Panc1 (cell line): ENCODE results near the gene DNM3. TPM values are rescaled to one million over a fixed set of nuclear protein-coding genes. Genes with fewer than 3 reads are reported as not detected.
A peak's percentile ranks its signal among the peaks of the same experiment; 100 is the strongest.

Source experiments
- ATAC-seq: fragments of 200-7000 bp; cut with Tn5 transposase; 2 replicates; pipeline ENCODE4 v1.9.1; 2020; ENCODE audit warnings: mild to moderate bottlenecking, moderate library complexity
- BruUV-seq: library from RNA; stranded (reverse); fragments of 400-500 nt; replicated peaks from 2 replicates; lab custom pipeline; 2021; lab: Mats Ljungman, UMichigan
- CTCF ChIA-PET: fragments of 300-600 bp; sonication (Branson Sonifier 250); formaldehyde crosslinking; loops from one replicate; lab custom pipeline; 2022; ENCODE audit warnings: antibody characterized with exemption; lab: Charles Lee
- POLR2A ChIA-PET: fragments of 300-600 bp; sonication (Branson Sonifier 250); formaldehyde crosslinking; loops from one replicate; lab custom pipeline; 2022; ENCODE audit warnings: antibody characterized with exemption; lab: Charles Lee
- DNase-seq: peaks from one replicate; pipeline ENCODE4 v3.0.0-alpha.2; 2010; ENCODE audit warnings: low read depth, low spot score
- H3K27ac ChIP-seq: 2 replicates; pipeline ENCODE4 v1.5.1; 2011; ENCODE audit warnings: mild to moderate bottlenecking, low read length, inconsistent platforms
- H3K27me3 ChIP-seq: fragments of 200-500 bp; sonication (Bioruptor generic); 2 replicates; pipeline ENCODE4 v1.6.0; 2014; ENCODE audit warnings: low read length, inconsistent platforms; ENCODE audit not compliant: control insufficient read depth, insufficient read depth
- H3K36me3 ChIP-seq: fragments of 200-500 bp; sonication (Bioruptor generic); 2 replicates; pipeline ENCODE4 v1.5.1; 2014; ENCODE audit warnings: inconsistent platforms, mild to moderate bottlenecking, low read length, moderate library complexity; ENCODE audit not compliant: control insufficient read depth, insufficient read depth
- H3K4me1 ChIP-seq: 2 replicates; pipeline ENCODE4 v1.5.1; 2011; ENCODE audit warnings: inconsistent platforms, mild to moderate bottlenecking, low read length, moderate library complexity; ENCODE audit not compliant: control insufficient read depth, insufficient read depth
- H3K4me3 ChIP-seq, 2 experiments: 2 replicates each; pipeline ENCODE4 v1.5.1; 2011 to 2012; ENCODE audit warnings: low read depth in 2 of 2, low read length in 2 of 2, mild to moderate bottlenecking in 2 of 2, inconsistent platforms in 1 of 2, moderate library complexity in 1 of 2
- H3K9me3 ChIP-seq: fragments of 200-500 bp; sonication (Bioruptor generic); 2 replicates; pipeline ENCODE4 v1.5.1; 2014; ENCODE audit warnings: low read depth, mild to moderate bottlenecking, inconsistent platforms, low read length, moderate library complexity; ENCODE audit not compliant: control insufficient read depth, insufficient read depth
- CTCF ChIP-seq: fragments of 450-650 bp; IDR thresholded peaks from 2 replicates; pipeline ENCODE4 v1.5.1; 2017; ENCODE audit warnings: mild to moderate bottlenecking
- POLR2AphosphoS5 ChIP-seq: IDR thresholded peaks from 2 replicates; pipeline ENCODE4 v1.6.1; 2012; ENCODE audit warnings: mild to moderate bottlenecking, low read depth, low read length, moderate library complexity
- REST ChIP-seq, 2 experiments: IDR thresholded peaks; 2 replicates each; pipeline ENCODE4 v1.6.1; 2011 to 2012; ENCODE audit warnings: low read depth in 2 of 2, control low read depth in 1 of 2, low read length in 1 of 2, mild to moderate bottlenecking in 1 of 2, moderate library complexity in 1 of 2; ENCODE audit not compliant: insufficient read depth in 1 of 2
- SIN3A ChIP-seq: IDR thresholded peaks from 2 replicates; pipeline ENCODE4 v1.6.1; 2012; ENCODE audit warnings: low read depth, mild to moderate bottlenecking, low read length, moderate library complexity, borderline replicate concordance; ENCODE audit not compliant: insufficient read depth
- TCF7L2 ChIP-seq: IDR thresholded peaks from 2 replicates; pipeline ENCODE4 v1.6.1; 2011; ENCODE audit warnings: mild to moderate bottlenecking, low read depth, low read length, inconsistent platforms
- in situ Hi-C: cut with HindIII; loops from 2 replicates; pipeline ENCODE4 v1.10.0; 2016; ENCODE audit warnings: low sequenced_read_pairs, low pct_unique_long_range_greater_than_20kb
- intact Hi-C: fragments of 100-400 bp; cut with micrococcal nuclease; formaldehyde crosslinking; loops from one replicate; pipeline ENCODE4 v1.10.0; 2022; ENCODE audit not compliant: unreplicated experiment
- total RNA-seq: library from RNA; stranded (reverse); gene quantifications from one replicate; pipeline ENCODE4 v1.2.1, GENCODE V29; 2021; ENCODE audit not compliant: unreplicated experiment

DNM3 gene
- total RNA-seq, 1 experiment from 2014 or later: 0.46 TPM

GRCh38 chr1:172411791-172412338 lies 570.6 kb downstream of the DNM3 start:
- intact Hi-C loops: no loop called here
- CTCF ChIA-PET: no interaction called here
- in situ Hi-C loops: no loop called here
- no peak for TF ChIP-seq SIN3A
- TF ChIP-seq POLR2AphosphoS5: no peak
- no peak for TF ChIP-seq TCF7L2
- TF ChIP-seq REST (IDR thresholded peaks at IDR 0.05; ENCODE audit: insufficient read depth in 1 of 2, low read depth in 2 of 2, low read length in 1 of 2): no peak
- TF ChIP-seq CTCF: no peak
- H3K4me1 ChIP-seq: no peaks in the 10 kb centered on the region
- no peaks in the 10 kb centered on the region for H3K36me3 ChIP-seq
- ATAC-seq (no peak), DNase-seq (no peak)
- H3K27ac ChIP-seq: peak overlapping the region; percentile 24; the same call in 1 of the 2 replicates
- H3K9me3 ChIP-seq: no peaks in the 10 kb centered on the region
- H3K4me3 ChIP-seq: no peak overlapping the region
- POLR2A ChIA-PET: interaction anchor here (0.6 to 0.7 kb wide), 2 partner anchors 192 to 335 kb away, joined by 4 to 14 read pairs; no protein-coding TSS in a partner anchor
- no peaks in the 10 kb centered on the region for H3K27me3 ChIP-seq
- BruUV-seq: no TSS peak

GRCh38 chr1:172414331-172414730 lies 573.0 kb downstream of the DNM3 start:
- intact Hi-C loops (no loop called here), in situ Hi-C loops (no loop called here)
- Histone ChIP-seq H3K9me3 (no peaks in the 10 kb centered on the region), H3K27ac (no peak overlapping the region), H3K27me3 (no peaks in the 10 kb centered on the region), H3K4me3 (no peak overlapping the region), H3K4me1 (peaks cover 7% of the 10 kb centered on the region), H3K36me3 (no peaks in the 10 kb centered on the region)
- TF ChIP-seq SIN3A: no peak
- no peak for TF ChIP-seq CTCF
- no peak for DNase-seq
- ChIA-PET CTCF (no interaction called here), POLR2A (no interaction called here)
- BruUV-seq: no TSS peak
- no peak for ATAC-seq
